Adipose tissue (tissue), 3 donors: ENCODE data around the gene MRPL55. TPM values are rescaled to one million over a fixed set of nuclear protein-coding genes. Genes with fewer than 3 reads are reported as not detected.

Source experiments
- H3K27ac ChIP-seq: one replicate; pipeline ENCODE4 v1.5.1; 2013; ENCODE audit warnings: low read depth, low read length
- WGBS, 3 donors: extraction: QIAGEN DNeasy Blood & Tissue Kit; methylation state at CpG; one replicate each; pipeline ENCODE4 v1.1.7; 2013; 5-methylcytosine and 5-hydroxymethylcytosine counted together
- polyA plus RNA-seq, 3 donors: library from polyadenylated mRNA; stranded (reverse); fragments of 200-250 nt; gene quantifications; one replicate each; pipeline ENCODE4 v1.2.3, GENCODE V29; 2013
- donor health status: healthy with polysubstance abuse.
- donor health status: Bipolar disorder and iron deficiency.
- donor health status: healthy.

The MRPL55 gene
- polyA plus RNA-seq, 3 donors: 45.7 to 92.6 (median 64.4) TPM

- WGBS, 3 donors: 89 to 94% (median 90%) methylated on average over 7 of the region's 7 CpGs
- H3K27ac ChIP-seq: no peak overlapping the region
These were observed 29.4 kb downstream of the MRPL55 start for GRCh38 chr1:228079601-228080263.

GRCh38 chr1:228079013-228079412, 30.1 kb downstream of the MRPL55 start:
- WGBS, 3 donors: 86 to 94% (median 87%) methylated on average over 7 of the region's 7 CpGs

GRCh38 chr1:228077565-228078330, 31.4 kb downstream of the MRPL55 start:
- WGBS, 3 donors: 60 to 70% (median 62%) methylated on average over 10 of the region's 10 CpGs
- H3K27ac ChIP-seq: no peak overlapping the region

More at GRCh38 chr1:228079013-228079412, 30.1 kb downstream of the MRPL55 start:
- H3K27ac ChIP-seq: no peak overlapping the region

GRCh38 chr1:228076796-228077430, 32.2 kb downstream of the MRPL55 start:
- WGBS, 3 donors: 74 to 82% (median 77%) methylated on average over 8 to 9 of the region's 9 CpGs

GRCh38 chr1:228075801-228076271, 33.3 kb downstream of the MRPL55 start:
- H3K27ac ChIP-seq: no peak overlapping the region
- 78 to 86% (median 79%) methylated on average over 9 of the region's 9 CpGs for WGBS, 3 donors

More at GRCh38 chr1:228076796-228077430, 32.2 kb downstream of the MRPL55 start:
- no peak overlapping the region for H3K27ac ChIP-seq

- 41 to 49% (median 42%) methylated on average over 18 of the region's 18 CpGs for WGBS, 3 donors
- no peak overlapping the region for H3K27ac ChIP-seq
These were observed 34.0 kb downstream of the MRPL55 start for GRCh38 chr1:228074954-228075730.

GRCh38 chr1:228073857-228074545, 35.1 kb downstream of the MRPL55 start:
- no peak overlapping the region for H3K27ac ChIP-seq
- 44 to 56% (median 49%) methylated on average over 12 to 16 of the region's 16 CpGs for WGBS, 3 donors

- no peak overlapping the region for H3K27ac ChIP-seq
- 66 to 70% (median 69%) methylated on average over 22 to 23 of the region's 23 CpGs for WGBS, 3 donors
These were observed 35.8 kb downstream of the MRPL55 start for GRCh38 chr1:228073061-228073856.

- no peak overlapping the region for H3K27ac ChIP-seq
- WGBS, 3 donors: 41 to 51% (median 44%) methylated on average over 5 of the region's 5 CpGs
These were observed 36.4 kb downstream of the MRPL55 start for GRCh38 chr1:228072658-228073043.

GRCh38 chr1:228071839-228072657, 37.1 kb downstream of the MRPL55 start:
- H3K27ac ChIP-seq: no peak overlapping the region
- 44 to 72% (median 61%) methylated on average over 6 to 7 of the region's 7 CpGs for WGBS, 3 donors

GRCh38 chr1:228070851-228071250, 38.2 kb downstream of the MRPL55 start:
- WGBS, 3 donors: 59 to 78% (median 69%) methylated on average over 3 of the region's 3 CpGs

GRCh38 chr1:228070173-228070572, 38.9 kb downstream of the MRPL55 start:
- 35 to 66% (median 65%) methylated on average over 2 of the region's 2 CpGs for WGBS, 3 donors
- no peak overlapping the region for H3K27ac ChIP-seq

More at GRCh38 chr1:228070851-228071250, 38.2 kb downstream of the MRPL55 start:
- H3K27ac ChIP-seq: no peak overlapping the region

GRCh38 chr1:228068359-228068758, 40.7 kb downstream of the MRPL55 start:
- WGBS, 3 donors: 74 to 77% (median 76%) methylated on average over 7 of the region's 7 CpGs
- no peak overlapping the region for H3K27ac ChIP-seq

- 58 to 62% (median 61%) methylated on average over 10 of the region's 10 CpGs for WGBS, 3 donors
- no peak overlapping the region for H3K27ac ChIP-seq
These were observed 42.0 kb downstream of the MRPL55 start for GRCh38 chr1:228066891-228067654.

GRCh38 chr1:228066416-228066815, 42.7 kb downstream of the MRPL55 start:
- WGBS, 3 donors: 29 to 44% (median 40%) methylated on average over 4 of the region's 4 CpGs
- H3K27ac ChIP-seq: no peak overlapping the region
